Measurements from ENCODE around the gene ST3GAL3.
A peak's percentile ranks its signal among the peaks of the same experiment; 100 is the strongest.

The ST3GAL3 gene

GRCh38 chr1:43766818-43767525 is 59.6 kb downstream of the ST3GAL3 start:
- peak; percentile 21 for DNase-seq (ENCODE audit: low read depth)
- TF ChIP-seq CTCF (conservative IDR thresholded peaks at IDR 0.05; ENCODE audit: low read length), result no peak
- H3K4me3 ChIP-seq (ENCODE audit: low read length), result no peak overlapping the region

- no peak overlapping the region for H3K4me3 ChIP-seq (ENCODE audit: low read length)
- no peak for TF ChIP-seq CTCF (conservative IDR thresholded peaks at IDR 0.05; ENCODE audit: low read length)
Measured at GRCh38 chr1:43768168-43768567, 60.8 kb downstream of the ST3GAL3 start.

GRCh38 chr1:43769350-43769908 is 62.1 kb downstream of the ST3GAL3 start:
- H3K4me3 ChIP-seq (ENCODE audit: low read length), result no peak overlapping the region
- DNase-seq (ENCODE audit: low read depth), result no peak
- no peak for TF ChIP-seq CTCF (conservative IDR thresholded peaks at IDR 0.05; ENCODE audit: low read length)

More at GRCh38 chr1:43768168-43768567, 60.8 kb downstream of the ST3GAL3 start:
- no peak for DNase-seq (ENCODE audit: low read depth)

- no peak overlapping the region for H3K4me3 ChIP-seq (ENCODE audit: low read length)
- DNase-seq (ENCODE audit: low read depth), result no peak
- TF ChIP-seq CTCF (conservative IDR thresholded peaks at IDR 0.05; ENCODE audit: low read length), result no peak
Measured at GRCh38 chr1:43770111-43770510, 62.8 kb downstream of the ST3GAL3 start.

GRCh38 chr1:43772978-43773377 is 65.6 kb downstream of the ST3GAL3 start:
- TF ChIP-seq CTCF (conservative IDR thresholded peaks at IDR 0.05; ENCODE audit: low read length), result no peak
- H3K4me3 ChIP-seq (ENCODE audit: low read length), result no peak overlapping the region
- no peak for DNase-seq (ENCODE audit: low read depth)

- TF ChIP-seq CTCF (conservative IDR thresholded peaks at IDR 0.05; ENCODE audit: low read length), result no peak
- DNase-seq (ENCODE audit: low read depth), result peak; percentile 29
Measured at GRCh38 chr1:43773821-43774220, 66.5 kb downstream of the ST3GAL3 start.

GRCh38 chr1:43774359-43774758 is 67.0 kb downstream of the ST3GAL3 start:
- H3K4me3 ChIP-seq (ENCODE audit: low read length), result no peak overlapping the region
- DNase-seq (ENCODE audit: low read depth), result peak; percentile 75
- TF ChIP-seq CTCF (conservative IDR thresholded peaks at IDR 0.05; ENCODE audit: low read length), result no peak

More at GRCh38 chr1:43773821-43774220, 66.5 kb downstream of the ST3GAL3 start:
- no peak overlapping the region for H3K4me3 ChIP-seq (ENCODE audit: low read length)

Data from AG10803 (cell line).